SK-N-SH treated with all-trans-retinoic acid at 6 μM for 48 hours (cell line): Measurements from ENCODE around the gene CLCN1.

ENCODE experiments used
- BACH2 ChIP-seq: fragments of 250-450 bp; sonication (Bioruptor Pico); IDR thresholded peaks from 2 replicates; pipeline ENCODE4 v1.9.0; 2021; ENCODE audit warnings: mild to moderate bottlenecking, borderline replicate concordance
- GLIS3 ChIP-seq: fragments of 250-450 bp; sonication (Bioruptor Pico); IDR thresholded peaks from 2 replicates; pipeline ENCODE4 v1.5.0; 2020; ENCODE audit warnings: mild to moderate bottlenecking, moderate library complexity
- OSR1 ChIP-seq: fragments of 250-450 bp; sonication (Bioruptor Pico); IDR thresholded peaks from 2 replicates; pipeline ENCODE4 v1.8.0; 2022; ENCODE audit warnings: moderate library complexity, mild to moderate bottlenecking, inconsistent platforms
- PPARA ChIP-seq: fragments of 250-450 bp; sonication (Bioruptor Pico); IDR thresholded peaks from 2 replicates; pipeline ENCODE4 v1.5.0; 2020; ENCODE audit warnings: mild to moderate bottlenecking, borderline replicate concordance
- RARB ChIP-seq: fragments of 250-450 bp; sonication (Bioruptor Pico); IDR thresholded peaks from 2 replicates; pipeline ENCODE4 v1.8.0; 2021; ENCODE audit warnings: mild to moderate bottlenecking, moderate library complexity
- TCF4 ChIP-seq: fragments of 250-450 bp; sonication (Bioruptor Pico); IDR thresholded peaks from 2 replicates; pipeline ENCODE4 v1.8.0; 2021; ENCODE audit warnings: mild to moderate bottlenecking, moderate library complexity, borderline replicate concordance
- ZC3H10 ChIP-seq: fragments of 250-450 bp; sonication (Bioruptor Pico); IDR thresholded peaks from 2 replicates; pipeline ENCODE4 v1.5.1; 2021; ENCODE audit warnings: mild to moderate bottlenecking, moderate library complexity
- ZFP3 ChIP-seq: fragments of 250-450 bp; sonication (Bioruptor Pico); IDR thresholded peaks from 2 replicates; pipeline ENCODE4 v1.5.0; 2020; ENCODE audit warnings: mild to moderate bottlenecking, moderate library complexity
- ZFP30 ChIP-seq: fragments of 450-650 bp; formaldehyde crosslinking; IDR thresholded peaks from 2 replicates; pipeline ENCODE4 v1.5.0; 2022; ENCODE audit warnings: mild to moderate bottlenecking, moderate library complexity
- ZNF565 ChIP-seq: fragments of 450-650 bp; formaldehyde crosslinking; conservative IDR thresholded peaks from 2 replicates; pipeline ENCODE4 v1.5.0; 2020; ENCODE audit warnings: low read depth, mild to moderate bottlenecking, moderate library complexity
- ZNF8 ChIP-seq: fragments of 450-650 bp; formaldehyde crosslinking; IDR thresholded peaks from 2 replicates; pipeline ENCODE4 v1.5.0; 2020; ENCODE audit warnings: mild to moderate bottlenecking, moderate library complexity
- TF ChIP-seq, protein P1 (sequence below): fragments of 250-450 bp; sonication (Bioruptor Pico); IDR thresholded peaks from 2 replicates; pipeline ENCODE4 v1.5.0; 2020; ENCODE audit warnings: mild to moderate bottlenecking, moderate library complexity

DNA sequence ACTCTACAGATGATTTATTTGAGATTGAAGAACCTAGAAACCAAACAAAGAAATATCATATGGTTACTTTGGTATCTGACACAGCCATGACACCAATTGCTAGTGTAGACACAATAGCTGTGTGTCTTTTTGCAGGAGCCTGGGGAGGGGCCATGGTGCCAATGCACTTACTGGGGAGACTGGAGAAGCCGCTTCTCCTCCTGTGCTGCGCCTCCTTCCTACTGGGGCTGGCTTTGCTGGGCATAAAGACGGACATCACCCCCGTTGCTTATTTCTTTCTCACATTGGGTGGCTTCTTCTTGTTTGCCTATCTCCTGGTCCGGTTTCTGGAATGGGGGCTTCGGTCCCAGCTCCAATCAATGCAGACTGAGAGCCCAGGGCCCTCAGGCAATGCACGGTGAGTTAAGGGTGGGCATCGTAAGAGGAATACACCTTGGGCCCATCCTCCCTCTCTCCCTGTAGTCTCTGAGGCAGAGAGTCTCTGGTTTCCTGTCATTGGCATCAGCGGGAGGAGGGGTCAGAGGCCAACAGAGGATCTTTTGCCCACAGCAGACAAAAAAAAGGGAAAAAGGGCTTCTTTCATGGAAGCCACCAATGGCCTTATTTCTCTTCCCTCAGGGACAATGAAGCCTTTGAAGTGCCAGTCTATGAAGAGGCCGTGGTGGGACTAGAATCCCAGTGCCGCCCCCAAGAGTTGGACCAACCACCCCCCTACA is 29.9 kb upstream of the CLCN1 start:
- no peak for TF ChIP-seq ZNF565 (CRISPR knock-in tag)
- no peak for TF ChIP-seq ZC3H10 (CRISPR knock-in tag)
- no peak for TF ChIP-seq OSR1
- no peak for TF ChIP-seq ZNF8 (CRISPR knock-in tag)
- TF ChIP-seq PPARA (CRISPR knock-in tag): no peak
- TF ChIP-seq TCF4: no peak
- TF ChIP-seq ZFP3 (CRISPR knock-in tag): no peak
- TF ChIP-seq BACH2 (CRISPR knock-in tag): no peak
- no peak for TF ChIP-seq RARB (CRISPR knock-in tag)
- TF ChIP-seq, protein P1, sequence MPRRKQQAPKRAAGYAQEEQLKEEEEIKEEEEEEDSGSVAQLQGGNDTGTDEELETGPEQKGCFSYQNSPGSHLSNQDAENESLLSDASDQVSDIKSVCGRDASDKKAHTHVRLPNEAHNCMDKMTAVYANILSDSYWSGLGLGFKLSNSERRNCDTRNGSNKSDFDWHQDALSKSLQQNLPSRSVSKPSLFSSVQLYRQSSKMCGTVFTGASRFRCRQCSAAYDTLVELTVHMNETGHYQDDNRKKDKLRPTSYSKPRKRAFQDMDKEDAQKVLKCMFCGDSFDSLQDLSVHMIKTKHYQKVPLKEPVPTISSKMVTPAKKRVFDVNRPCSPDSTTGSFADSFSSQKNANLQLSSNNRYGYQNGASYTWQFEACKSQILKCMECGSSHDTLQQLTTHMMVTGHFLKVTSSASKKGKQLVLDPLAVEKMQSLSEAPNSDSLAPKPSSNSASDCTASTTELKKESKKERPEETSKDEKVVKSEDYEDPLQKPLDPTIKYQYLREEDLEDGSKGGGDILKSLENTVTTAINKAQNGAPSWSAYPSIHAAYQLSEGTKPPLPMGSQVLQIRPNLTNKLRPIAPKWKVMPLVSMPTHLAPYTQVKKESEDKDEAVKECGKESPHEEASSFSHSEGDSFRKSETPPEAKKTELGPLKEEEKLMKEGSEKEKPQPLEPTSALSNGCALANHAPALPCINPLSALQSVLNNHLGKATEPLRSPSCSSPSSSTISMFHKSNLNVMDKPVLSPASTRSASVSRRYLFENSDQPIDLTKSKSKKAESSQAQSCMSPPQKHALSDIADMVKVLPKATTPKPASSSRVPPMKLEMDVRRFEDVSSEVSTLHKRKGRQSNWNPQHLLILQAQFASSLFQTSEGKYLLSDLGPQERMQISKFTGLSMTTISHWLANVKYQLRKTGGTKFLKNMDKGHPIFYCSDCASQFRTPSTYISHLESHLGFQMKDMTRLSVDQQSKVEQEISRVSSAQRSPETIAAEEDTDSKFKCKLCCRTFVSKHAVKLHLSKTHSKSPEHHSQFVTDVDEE: no peak
- TF ChIP-seq GLIS3: no peak
- no peak for TF ChIP-seq ZFP30 (CRISPR knock-in tag)
